MCF 10A (cell line): ENCODE measurements around the gene NDN. TPM values are rescaled to one million over a fixed set of nuclear protein-coding genes. Genes with fewer than 3 reads are reported as not detected.

Experiments used
- BruUV-seq: library from RNA; stranded (reverse); fragments of 400-500 nt; replicated peaks from 2 replicates; lab custom pipeline; 2021; lab: Mats Ljungman, UMichigan
- CTCF ChIA-PET: fragments of 300-600 bp; sonication (Branson Sonifier 250); formaldehyde crosslinking; extraction: SDS; loops from one replicate; lab custom pipeline; 2021; ENCODE audit warnings: antibody characterized with exemption, inconsistent platforms; lab: Yijun Ruan, JAX
- POLR2A ChIA-PET: fragments of 300-600, 350-650 bp; sonication (Branson Sonifier 250); formaldehyde crosslinking; extraction: SDS; loops from one replicate; lab custom pipeline; 2020; ENCODE audit warnings: antibody characterized with exemption, inconsistent platforms; lab: Yijun Ruan, JAX
- DNase-seq: peaks from one replicate; pipeline ENCODE4 v3.0.0-alpha.2; 2018; ENCODE audit not compliant: unreplicated experiment
- H3K27ac Mint-ChIP-seq: one replicate; pipeline ENCODE4 v1.8.0; 2022; ENCODE audit warnings: mild to moderate bottlenecking, low read depth, mixed read lengths; ENCODE audit not compliant: unreplicated experiment
- H3K27me3 Mint-ChIP-seq: one replicate; pipeline ENCODE4 v1.8.0; 2022; ENCODE audit warnings: mixed read lengths; ENCODE audit not compliant: insufficient read depth, unreplicated experiment
- H3K36me3 Mint-ChIP-seq: one replicate; pipeline ENCODE4 v1.8.0; 2022; ENCODE audit warnings: mild to moderate bottlenecking, moderate library complexity, mixed read lengths; ENCODE audit not compliant: insufficient read depth, unreplicated experiment
- H3K4me1 Mint-ChIP-seq: one replicate; pipeline ENCODE4 v1.8.0; 2022; ENCODE audit warnings: mixed read lengths; ENCODE audit not compliant: insufficient read depth, unreplicated experiment
- H3K4me3 Mint-ChIP-seq: one replicate; pipeline ENCODE4 v1.8.0; 2022; ENCODE audit warnings: mild to moderate bottlenecking, moderate library complexity, mixed read lengths; ENCODE audit not compliant: unreplicated experiment
- H3K9me3 Mint-ChIP-seq: one replicate; pipeline ENCODE4 v1.8.0; 2022; ENCODE audit warnings: mixed read lengths; ENCODE audit not compliant: unreplicated experiment
- intact Hi-C: fragments of 100-400 bp; cut with micrococcal nuclease; formaldehyde crosslinking; loops from 2 replicates; pipeline ENCODE4 v1.14.1; 2022
- total RNA-seq: library from RNA; stranded (reverse); gene quantifications from 2 replicates; pipeline ENCODE4 v1.2.3, GENCODE V29; 2022
- TF ChIP-seq, protein P1 (sequence below): fragments of 200-600 bp; IDR thresholded peaks from one replicate; pipeline ENCODE4 v1.8.0; 2022; ENCODE audit warnings: antibody characterized with exemption, mild to moderate bottlenecking; ENCODE audit not compliant: unreplicated experiment

Gene NDN
- total RNA-seq, 1 experiment from 2014 or later = not detected

DNA sequence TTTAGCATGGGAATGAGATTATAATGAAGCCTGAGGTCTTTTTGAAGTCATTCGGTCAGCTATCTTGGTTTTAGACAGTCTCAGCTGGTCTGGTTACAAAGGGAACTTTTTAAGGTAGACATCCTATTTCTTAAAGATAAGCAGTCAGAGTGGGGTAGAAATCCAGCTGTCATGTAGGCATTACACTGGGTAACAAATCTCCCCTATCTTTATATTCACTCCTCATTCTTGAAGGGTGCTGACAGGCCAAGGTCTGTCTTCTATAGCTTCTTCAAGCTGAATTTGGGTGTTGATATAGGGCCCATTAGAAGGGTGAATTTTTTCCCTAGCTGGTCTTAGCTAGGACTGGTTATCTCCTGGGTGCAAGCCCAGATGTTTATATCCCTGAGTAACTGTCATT is 21.2 kb upstream of the NDN start:
- no peaks in the 10 kb centered on the region for H3K27me3 Mint-ChIP-seq
- peaks cover 6% of the 10 kb centered on the region for H3K36me3 Mint-ChIP-seq
- BruUV-seq = no TSS peak
- H3K27ac Mint-ChIP-seq = no peak overlapping the region
- peaks cover 35% of the 10 kb centered on the region for H3K9me3 Mint-ChIP-seq
- H3K4me1 Mint-ChIP-seq = no peaks in the 10 kb centered on the region
- H3K4me3 Mint-ChIP-seq = no peak overlapping the region
- POLR2A ChIA-PET = no interaction called here
- no peak for DNase-seq
- TF ChIP-seq, protein P1, sequence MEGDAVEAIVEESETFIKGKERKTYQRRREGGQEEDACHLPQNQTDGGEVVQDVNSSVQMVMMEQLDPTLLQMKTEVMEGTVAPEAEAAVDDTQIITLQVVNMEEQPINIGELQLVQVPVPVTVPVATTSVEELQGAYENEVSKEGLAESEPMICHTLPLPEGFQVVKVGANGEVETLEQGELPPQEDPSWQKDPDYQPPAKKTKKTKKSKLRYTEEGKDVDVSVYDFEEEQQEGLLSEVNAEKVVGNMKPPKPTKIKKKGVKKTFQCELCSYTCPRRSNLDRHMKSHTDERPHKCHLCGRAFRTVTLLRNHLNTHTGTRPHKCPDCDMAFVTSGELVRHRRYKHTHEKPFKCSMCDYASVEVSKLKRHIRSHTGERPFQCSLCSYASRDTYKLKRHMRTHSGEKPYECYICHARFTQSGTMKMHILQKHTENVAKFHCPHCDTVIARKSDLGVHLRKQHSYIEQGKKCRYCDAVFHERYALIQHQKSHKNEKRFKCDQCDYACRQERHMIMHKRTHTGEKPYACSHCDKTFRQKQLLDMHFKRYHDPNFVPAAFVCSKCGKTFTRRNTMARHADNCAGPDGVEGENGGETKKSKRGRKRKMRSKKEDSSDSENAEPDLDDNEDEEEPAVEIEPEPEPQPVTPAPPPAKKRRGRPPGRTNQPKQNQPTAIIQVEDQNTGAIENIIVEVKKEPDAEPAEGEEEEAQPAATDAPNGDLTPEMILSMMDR = no peak
- CTCF ChIA-PET = interaction anchor here (0.5 to 0.7 kb wide), 2 partner anchors 72 to 1426 kb away, joined by 3 read pairs; no protein-coding TSS in a partner anchor
- intact Hi-C loops = no loop called here

DNA sequence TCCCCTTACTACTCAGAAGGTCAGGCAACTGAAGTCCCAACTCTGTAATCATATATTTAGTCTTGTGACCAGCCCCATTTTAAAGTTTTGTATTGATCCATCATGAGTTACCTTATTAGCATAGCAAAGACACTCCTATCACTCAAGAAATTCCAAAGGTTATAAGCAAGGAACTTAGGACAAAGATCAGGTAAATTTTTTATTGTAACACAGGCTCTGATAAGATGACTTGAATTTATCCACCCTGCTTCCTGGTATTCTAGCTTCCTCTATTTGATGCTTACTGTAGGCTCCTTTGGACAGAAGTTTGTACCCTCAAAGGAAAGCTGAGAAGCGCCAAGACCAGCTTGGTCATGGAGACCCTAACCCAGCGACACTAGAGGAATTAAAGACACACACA is 8.2 kb upstream of the NDN start:
- CTCF ChIA-PET = no interaction called here
- Mint-ChIP-seq H3K27me3 (no peaks in the 10 kb centered on the region), H3K4me3 (no peak overlapping the region), H3K9me3 (peaks cover 33% of the 10 kb centered on the region), H3K4me1 (no peaks in the 10 kb centered on the region), H3K27ac (no peak overlapping the region), H3K36me3 (no peaks in the 10 kb centered on the region)
- TF ChIP-seq, protein P1 = no peak
- POLR2A ChIA-PET = no interaction called here
- no TSS peak for BruUV-seq
- intact Hi-C loops = no loop called here
- DNase-seq = no peak

DNA sequence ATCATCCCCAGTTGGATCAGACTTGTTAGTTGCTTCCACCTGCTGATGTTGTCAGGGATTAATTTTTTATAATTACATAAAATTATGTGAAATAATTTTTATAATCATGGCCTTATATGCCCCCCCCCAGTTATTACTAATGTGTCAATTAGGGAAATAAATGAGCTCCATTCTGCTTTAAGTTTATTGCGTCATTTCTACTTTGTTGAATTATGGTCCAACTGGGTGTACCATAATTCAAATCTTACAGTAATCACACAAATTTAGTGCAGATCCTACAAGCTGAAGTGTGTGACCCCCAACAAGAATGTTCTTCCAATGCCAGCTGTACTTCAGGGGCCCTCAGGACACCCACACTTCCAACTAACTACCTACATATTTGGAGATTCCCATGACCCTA is 7.5 kb upstream of the NDN start:
- ChIA-PET CTCF (no interaction called here), POLR2A (no interaction called here)
- Mint-ChIP-seq H3K36me3 (no peaks in the 10 kb centered on the region), H3K4me3 (no peak overlapping the region), H3K9me3 (peaks cover 27% of the 10 kb centered on the region), H3K4me1 (no peaks in the 10 kb centered on the region), H3K27ac (no peak overlapping the region), H3K27me3 (no peaks in the 10 kb centered on the region)
- intact Hi-C loops = no loop called here
- DNase-seq = no peak
- TF ChIP-seq, protein P1 = no peak
- no TSS peak for BruUV-seq

- no peaks in the 10 kb centered on the region for H3K27me3 Mint-ChIP-seq
- intact Hi-C loops = no loop called here
- no peak for DNase-seq
- H3K27ac Mint-ChIP-seq = no peak overlapping the region
- TF ChIP-seq, protein P1 = no peak
- ChIA-PET POLR2A (no interaction called here), CTCF (no interaction called here)
- peaks cover 26% of the 10 kb centered on the region for H3K9me3 Mint-ChIP-seq
- no peak overlapping the region for H3K4me3 Mint-ChIP-seq
- no TSS peak for BruUV-seq
- no peaks in the 10 kb centered on the region for H3K4me1 Mint-ChIP-seq
- H3K36me3 Mint-ChIP-seq = no peaks in the 10 kb centered on the region
Measured at GRCh38 chr15:23690450-23690852, 3.3 kb upstream of the NDN start.
